Activated T-cell treated with anti-CD3 and anti-CD28 coated beads for 1 hour (primary cell): ENCODE data around the gene CA14.
"Not testable (repeated sequence)": the region's sequence is repeated elsewhere in the genome, so short reads cannot be mapped to it uniquely, and the experiment has no call there.

ENCODE experiments used
- DNase-seq: peaks from one replicate; pipeline ENCODE4 v3.0.0-alpha.2; 2020; ENCODE audit warnings: low read depth

The CA14 gene

GRCh38 chr1:150235852-150236613 lies 21.5 kb upstream of the CA14 start, which contains the start of gene ANP32E:
Gene ANP32E, minus strand, starts transcription at chr1:150236112. Its CDS starts 326 bp downstream, at chr1:150235786.
- peak; percentile 86 for DNase-seq

- DNase-seq, result no peak
These were observed 20.9 kb upstream of the CA14 start for GRCh38 chr1:150236614-150237100.

GRCh38 chr1:150237176-150237575 lies 20.4 kb upstream of the CA14 start:
- DNase-seq, result not testable (repeated sequence)

- no peak for DNase-seq
These were observed 19.8 kb upstream of the CA14 start for GRCh38 chr1:150237746-150238145.

GRCh38 chr1:150243003-150243402 lies 14.6 kb upstream of the CA14 start:
- no peak for DNase-seq

- no peak for DNase-seq
These were observed 7.6 kb upstream of the CA14 start for GRCh38 chr1:150249936-150250335.

- no peak for DNase-seq
These were observed 1.4 kb upstream of the CA14 start for GRCh38 chr1:150256198-150256553.

- DNase-seq, result no peak
These were observed 826 bp upstream of the CA14 start for GRCh38 chr1:150256554-150257341.

- DNase-seq, result no peak
These were observed 1.6 kb downstream of the CA14 start for GRCh38 chr1:150259217-150259616.

- DNase-seq, result no peak
These were observed 2.4 kb downstream of the CA14 start for GRCh38 chr1:150259758-150260669.

- DNase-seq, result no peak
These were observed 3.8 kb downstream of the CA14 start for GRCh38 chr1:150261367-150261766.

GRCh38 chr1:150262388-150263320 lies 5.1 kb downstream of the CA14 start:
- no peak for DNase-seq

GRCh38 chr1:150263549-150263948 lies 6.0 kb downstream of the CA14 start:
- DNase-seq, result no peak

- DNase-seq, result no peak
These were observed 10.3 kb downstream of the CA14 start for GRCh38 chr1:150267896-150268295.

- DNase-seq, result peak; percentile 25
These were observed 10.7 kb downstream of the CA14 start for GRCh38 chr1:150268340-150268704.

- peak; percentile 85 for DNase-seq
These were observed 11.3 kb downstream of the CA14 start, which contains the start of gene APH1A for GRCh38 chr1:150268705-150269403. Gene APH1A, minus strand, starts transcription at chr1:150269016. Its CDS starts 206 bp downstream, at chr1:150268810.

- DNase-seq, result no peak
These were observed 11.9 kb downstream of the CA14 start for GRCh38 chr1:150269451-150269850.

- DNase-seq, result no peak
These were observed 13.9 kb downstream of the CA14 start for GRCh38 chr1:150271291-150271959.

- DNase-seq, result no peak
These were observed 15.7 kb downstream of the CA14 start for GRCh38 chr1:150273311-150273710.
